Endothelial cell of hepatic sinusoid (primary cell): Measurements from ENCODE around the gene OGDH.

ENCODE experiments used
- in situ Hi-C: cut with HindIII; loops from 2 replicates; pipeline ENCODE4 v1.10.0; 2017; ENCODE audit warnings: low sequenced_read_pairs

Gene OGDH

DNA sequence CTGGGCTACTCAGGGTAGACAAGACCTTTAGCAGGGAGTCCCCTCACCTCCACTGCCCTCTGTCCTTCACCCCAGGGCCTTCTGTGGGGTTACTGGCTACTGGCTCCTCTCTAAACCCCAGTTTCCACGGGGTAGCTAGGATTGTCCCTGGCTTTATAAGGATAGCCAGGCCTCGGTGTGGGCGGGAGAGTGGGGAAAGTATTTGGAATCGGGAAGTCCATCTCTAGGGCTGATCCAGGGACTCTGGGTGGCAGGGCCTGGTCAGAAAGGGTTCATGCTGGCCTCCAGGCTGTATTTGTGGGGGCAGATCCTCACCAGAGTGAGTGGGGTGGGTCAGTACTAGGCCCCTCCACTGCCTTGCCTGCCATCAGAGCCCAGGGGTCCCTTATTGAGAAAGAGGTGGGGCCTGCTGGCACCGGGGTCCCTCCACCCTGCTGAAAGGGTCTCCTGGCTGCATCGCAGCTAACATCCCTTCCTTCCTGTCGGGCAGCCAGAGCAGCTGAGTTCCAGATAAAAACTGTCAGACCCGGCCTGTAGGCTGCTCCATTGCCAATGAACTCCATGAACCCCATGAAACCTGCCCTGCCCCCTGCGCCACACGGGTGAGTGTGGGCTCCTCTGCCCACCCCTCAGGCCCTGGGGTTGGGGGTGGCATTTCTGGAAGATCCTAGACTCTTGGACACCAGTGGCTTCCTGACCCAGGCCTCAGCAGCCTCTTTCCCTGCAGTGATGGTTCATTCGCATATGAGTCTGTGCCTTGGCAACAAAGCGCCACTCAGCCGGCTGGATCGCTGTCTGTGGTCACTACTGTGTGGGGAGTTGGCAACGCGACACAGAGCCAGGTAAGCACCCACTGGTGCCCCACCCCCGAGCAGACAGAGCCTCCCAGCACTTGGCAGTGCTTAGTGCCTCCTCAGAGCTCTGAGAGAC lies 149.5 kb downstream of the OGDH start:
- in situ Hi-C loops = no loop called here

DNA sequence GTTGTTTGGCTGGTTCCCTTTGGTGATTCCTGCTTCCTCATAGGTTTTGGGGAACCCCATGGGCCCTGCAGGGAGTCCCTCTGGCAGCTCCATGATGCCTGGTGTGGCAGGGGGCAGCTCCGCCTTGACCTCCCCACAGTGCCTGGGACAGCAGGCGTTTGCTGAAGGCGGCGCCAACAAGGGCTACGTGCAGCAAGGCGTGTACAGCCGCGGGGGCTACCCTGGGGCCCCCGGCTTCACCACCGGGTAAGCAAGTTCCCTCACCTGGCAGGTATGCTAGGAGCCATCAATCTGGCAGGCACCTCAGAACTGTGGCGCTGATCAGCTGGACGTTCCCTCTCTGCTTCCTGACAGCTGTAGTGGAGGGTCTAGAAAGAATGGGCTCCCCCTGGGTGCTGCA lies 150.5 kb downstream of the OGDH start:
- in situ Hi-C loops = no loop called here

DNA sequence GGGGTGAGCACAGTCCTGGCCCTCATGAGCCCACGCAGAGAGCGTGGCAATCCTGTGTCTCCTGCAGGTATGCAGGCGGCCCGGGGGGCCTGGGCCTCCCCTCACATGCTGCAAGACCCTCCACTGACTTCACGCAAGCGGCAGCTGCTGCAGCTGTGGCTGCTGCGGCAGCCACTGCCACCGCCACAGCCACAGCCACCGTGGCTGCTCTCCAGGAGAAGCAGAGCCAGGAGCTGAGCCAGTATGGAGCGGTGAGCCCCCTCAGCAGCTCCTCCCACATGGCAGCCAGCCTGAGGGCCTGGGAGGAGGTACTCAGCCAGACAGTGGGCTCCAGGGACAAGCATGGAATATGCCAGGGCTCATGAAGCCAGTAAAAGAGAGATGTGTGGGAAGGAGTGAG lies 150.9 kb downstream of the OGDH start:
- in situ Hi-C loops = no loop called here

DNA sequence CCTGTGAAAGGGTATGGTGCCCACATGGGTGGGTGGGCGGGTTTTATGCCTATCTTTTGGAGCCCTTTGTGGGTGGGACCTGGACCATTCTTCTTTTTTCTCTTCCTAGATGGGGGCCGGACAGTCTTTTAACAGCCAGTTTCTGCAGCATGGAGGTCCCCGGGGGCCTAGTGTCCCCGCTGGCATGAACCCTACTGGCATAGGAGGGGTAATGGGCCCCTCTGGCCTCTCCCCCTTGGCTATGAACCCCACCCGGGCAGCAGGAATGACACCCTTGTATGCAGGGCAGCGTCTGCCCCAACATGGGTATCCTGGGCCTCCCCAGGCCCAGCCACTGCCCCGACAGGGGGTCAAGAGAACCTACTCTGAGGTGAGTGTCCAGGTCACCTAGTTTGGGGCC lies 151.3 kb downstream of the OGDH start:
- in situ Hi-C loops = no loop called here
